Measurements from ENCODE around the gene RAB36.

GRCh38 chr22:23161029-23161428 lies 15.8 kb downstream of the RAB36 start:
- TF ChIP-seq, protein P1, sequence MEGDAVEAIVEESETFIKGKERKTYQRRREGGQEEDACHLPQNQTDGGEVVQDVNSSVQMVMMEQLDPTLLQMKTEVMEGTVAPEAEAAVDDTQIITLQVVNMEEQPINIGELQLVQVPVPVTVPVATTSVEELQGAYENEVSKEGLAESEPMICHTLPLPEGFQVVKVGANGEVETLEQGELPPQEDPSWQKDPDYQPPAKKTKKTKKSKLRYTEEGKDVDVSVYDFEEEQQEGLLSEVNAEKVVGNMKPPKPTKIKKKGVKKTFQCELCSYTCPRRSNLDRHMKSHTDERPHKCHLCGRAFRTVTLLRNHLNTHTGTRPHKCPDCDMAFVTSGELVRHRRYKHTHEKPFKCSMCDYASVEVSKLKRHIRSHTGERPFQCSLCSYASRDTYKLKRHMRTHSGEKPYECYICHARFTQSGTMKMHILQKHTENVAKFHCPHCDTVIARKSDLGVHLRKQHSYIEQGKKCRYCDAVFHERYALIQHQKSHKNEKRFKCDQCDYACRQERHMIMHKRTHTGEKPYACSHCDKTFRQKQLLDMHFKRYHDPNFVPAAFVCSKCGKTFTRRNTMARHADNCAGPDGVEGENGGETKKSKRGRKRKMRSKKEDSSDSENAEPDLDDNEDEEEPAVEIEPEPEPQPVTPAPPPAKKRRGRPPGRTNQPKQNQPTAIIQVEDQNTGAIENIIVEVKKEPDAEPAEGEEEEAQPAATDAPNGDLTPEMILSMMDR (IDR thresholded peaks at IDR 0.05; ENCODE audit: low read depth, low read length): no peak
- no peak for TF ChIP-seq POLR2A (IDR thresholded peaks at IDR 0.05; ENCODE audit: extremely low read depth, insufficient read length)
- no peak for TF ChIP-seq MAX (IDR thresholded peaks at IDR 0.05; ENCODE audit: low read depth, low read length)
- TF ChIP-seq MYC (IDR thresholded peaks at IDR 0.05; ENCODE audit: low read depth, low read length): no peak
